IMR-90 (cell line): Measurements from ENCODE around the gene DPYD. TPM values are rescaled to one million over a fixed set of nuclear protein-coding genes. Genes with fewer than 3 reads are reported as not detected.

Experiments used
- ATAC-seq: fragments of 200-7000 bp; cut with Tn5 transposase; 2 replicates; pipeline ENCODE4 v1.9.1; 2020; ENCODE audit warnings: low read depth, mild to moderate bottlenecking, moderate library complexity
- BruUV-seq: library from RNA; stranded (reverse); fragments of 400-500 nt; replicated peaks from 2 replicates; lab custom pipeline; 2021; lab: Mats Ljungman, UMichigan
- CTCF ChIA-PET: fragments of 300-600 bp; formaldehyde crosslinking; extraction: SDS; loops from one replicate; lab custom pipeline; 2021; ENCODE audit warnings: antibody characterized with exemption; lab: Yijun Ruan, JAX
- POLR2A ChIA-PET: fragments of 300-600 bp; sonication (Branson Sonifier 250); formaldehyde crosslinking; loops from one replicate; lab custom pipeline; 2022; ENCODE audit warnings: antibody characterized with exemption; ENCODE audit not compliant: unreplicated experiment; lab: Charles Lee
- DNase-seq: peaks from one replicate; pipeline ENCODE4 v3.0.0; 2013
- H2AFZ ChIP-seq: replicated peaks from 2 replicates; pipeline ENCODE3; 2013; ENCODE audit warnings: low read length, mild to moderate bottlenecking; ENCODE audit not compliant: poor library complexity
- H2AK5ac ChIP-seq: 2 replicates; pipeline ENCODE4 v1.6.1; 2013; ENCODE audit warnings: low read depth, low read length, inconsistent platforms
- H2AK9ac ChIP-seq: replicated peaks from 2 replicates; pipeline ENCODE3; 2013; ENCODE audit warnings: mild to moderate bottlenecking, low read depth, low read length, moderate library complexity; ENCODE audit not compliant: poor library complexity
- H2BK120ac ChIP-seq: 2 replicates; pipeline ENCODE4 v1.6.1; 2013; ENCODE audit warnings: low read depth, low read length, inconsistent platforms
- H2BK15ac ChIP-seq: 3 replicates; pipeline ENCODE4 v1.6.1; 2013; ENCODE audit warnings: low read depth, low read length, inconsistent platforms
- H2BK20ac ChIP-seq: 2 replicates; pipeline ENCODE4 v1.6.1; 2013; ENCODE audit warnings: low read depth, mild to moderate bottlenecking, inconsistent platforms, low read length, moderate library complexity
- H2BK5ac ChIP-seq: 2 replicates; pipeline ENCODE4 v1.6.1; 2013; ENCODE audit warnings: mild to moderate bottlenecking, low read depth, low read length, inconsistent platforms; ENCODE audit not compliant: poor library complexity, severe bottlenecking
- H3K14ac ChIP-seq: replicated peaks from 2 replicates; pipeline ENCODE4 v1.6.1; 2013; ENCODE audit warnings: low read depth, low read length, inconsistent platforms
- H3K18ac ChIP-seq: 2 replicates; pipeline ENCODE4 v1.6.1; 2013; ENCODE audit warnings: low read depth, low read length, control low read depth
- H3K23ac ChIP-seq: 2 replicates; pipeline ENCODE4 v1.6.1; 2013; ENCODE audit warnings: low read depth, low read length, inconsistent platforms
- H3K27ac ChIP-seq: 2 replicates; pipeline ENCODE4 v1.5.1; 2013; ENCODE audit warnings: mild to moderate bottlenecking, control low read depth, low read length; ENCODE audit not compliant: insufficient read depth
- H3K27me3 ChIP-seq: 2 replicates; pipeline ENCODE4 v1.6.1; 2013; ENCODE audit warnings: low read length; ENCODE audit not compliant: control insufficient read depth, insufficient read depth
- H3K36me3 ChIP-seq: 2 replicates; pipeline ENCODE4 v1.6.1; 2013; ENCODE audit warnings: low read length, mixed read lengths; ENCODE audit not compliant: control insufficient read depth, insufficient read depth
- H3K4ac ChIP-seq: 2 replicates; pipeline ENCODE4 v1.6.1; 2013; ENCODE audit warnings: low read depth, low read length, inconsistent platforms
- H3K4me1 ChIP-seq: 2 replicates; pipeline ENCODE4 v1.6.1; 2013; ENCODE audit warnings: low read length, mixed read lengths; ENCODE audit not compliant: control insufficient read depth, insufficient read depth
- H3K4me2 ChIP-seq: 2 replicates; pipeline ENCODE4 v1.6.1; 2013; ENCODE audit warnings: low read depth, mild to moderate bottlenecking, control low read depth, low read length, moderate library complexity
- H3K4me3 ChIP-seq: 2 replicates; pipeline ENCODE4 v1.5.1; 2013; ENCODE audit warnings: low read depth, mild to moderate bottlenecking, control low read depth, low read length, moderate library complexity; ENCODE audit not compliant: insufficient read depth
- H3K56ac ChIP-seq: 2 replicates; pipeline ENCODE4 v1.6.1; 2013; ENCODE audit warnings: low read length, inconsistent platforms; ENCODE audit not compliant: insufficient read depth; ENCODE audit errors: extremely low read depth
- H3K79me1 ChIP-seq, 2 experiments: 2 replicates each; pipeline ENCODE4 v1.6.1; 2013; ENCODE audit warnings: low read length in 2 of 2, inconsistent platforms in 1 of 2, low read depth in 1 of 2
- H3K9ac ChIP-seq: 2 replicates; pipeline ENCODE4 v1.6.1; 2013; ENCODE audit warnings: low read depth, low read length, control low read depth
- H3K9me1 ChIP-seq: 2 replicates; pipeline ENCODE4 v1.6.1; 2013; ENCODE audit warnings: low read length, inconsistent platforms; ENCODE audit not compliant: insufficient read depth
- H3K9me3 ChIP-seq: 2 replicates; pipeline ENCODE4 v1.6.1; 2013; ENCODE audit warnings: low read length; ENCODE audit not compliant: control insufficient read depth, insufficient read depth
- H4K20me1 ChIP-seq: 2 replicates; pipeline ENCODE4 v1.6.1; 2013; ENCODE audit warnings: low read length, inconsistent platforms; ENCODE audit not compliant: insufficient read depth
- H4K5ac ChIP-seq: 2 replicates; pipeline ENCODE4 v1.6.1; 2013; ENCODE audit warnings: mild to moderate bottlenecking, low read depth, low read length, control low read depth
- H4K8ac ChIP-seq, 2 experiments: 2 replicates each; pipeline ENCODE4 v1.6.1; 2013; ENCODE audit warnings: low read depth in 2 of 2, low read length in 2 of 2, control low read depth in 1 of 2, inconsistent platforms in 1 of 2
- H4K91ac ChIP-seq: 2 replicates; pipeline ENCODE4 v1.6.1; 2013; ENCODE audit warnings: low read depth, low read length, inconsistent platforms; ENCODE audit not compliant: insufficient read depth
- BHLHE40 ChIP-seq: fragments of 150-350 bp; IDR thresholded peaks from 2 replicates; pipeline ENCODE4 v1.6.1; 2016; ENCODE audit warnings: mild to moderate bottlenecking, low read depth, low read length
- CEBPB ChIP-seq: IDR thresholded peaks from 2 replicates; pipeline ENCODE4 v1.6.1; 2012; ENCODE audit warnings: low read depth, low read length, improper control_type of control experiment
- CHD1 ChIP-seq: IDR thresholded peaks from 2 replicates; pipeline ENCODE4 v1.6.1; 2012; ENCODE audit warnings: low read depth, low read length, improper control_type of control experiment
- FOS ChIP-seq: fragments of 150-350 bp; IDR thresholded peaks from 2 replicates; pipeline ENCODE4 v1.6.1; 2016; ENCODE audit warnings: low read depth, low read length
- MAFK ChIP-seq: IDR thresholded peaks from 2 replicates; pipeline ENCODE4 v1.6.1; 2012; ENCODE audit warnings: low read depth, low read length, improper control_type of control experiment
- MAZ ChIP-seq: IDR thresholded peaks from 2 replicates; pipeline ENCODE4 v1.6.1; 2012; ENCODE audit warnings: low read depth, mild to moderate bottlenecking, low read length, improper control_type of control experiment, moderate library complexity, borderline replicate concordance
- MXI1 ChIP-seq: IDR thresholded peaks from 2 replicates; pipeline ENCODE4 v1.6.1; 2012; ENCODE audit warnings: low read depth, mild to moderate bottlenecking, low read length, moderate library complexity, borderline replicate concordance
- NFE2L2 ChIP-seq: fragments of 150-350 bp; IDR thresholded peaks from 2 replicates; pipeline ENCODE4 v1.6.1; 2016; ENCODE audit warnings: low read depth, mild to moderate bottlenecking, low read length
- POLR2A ChIP-seq: IDR thresholded peaks from 2 replicates; pipeline ENCODE4 v1.6.1; 2012; ENCODE audit warnings: mild to moderate bottlenecking, low read depth, low read length
- RAD21 ChIP-seq: IDR thresholded peaks from 2 replicates; pipeline ENCODE4 v1.6.1; 2012; ENCODE audit warnings: low read length, improper control_type of control experiment
- RCOR1 ChIP-seq: IDR thresholded peaks from 2 replicates; pipeline ENCODE4 v1.6.1; 2012; ENCODE audit warnings: mild to moderate bottlenecking, low read length, improper control_type of control experiment; ENCODE audit not compliant: insufficient replicate concordance
- RFX5 ChIP-seq: IDR thresholded peaks from 2 replicates; pipeline ENCODE4 v1.8.0; 2012; ENCODE audit warnings: low read depth, mild to moderate bottlenecking, low read length, moderate library complexity
- SMC3 ChIP-seq: fragments of 150-350 bp; IDR thresholded peaks from 2 replicates; pipeline ENCODE4 v1.6.1; 2016; ENCODE audit warnings: low read depth, mild to moderate bottlenecking, antibody characterized with exemption, low read length, moderate library complexity
- WGBS, 2 experiments: methylation state at CpG; one replicate each; pipeline versions ENCODE4 v1.1.5 to v1.1.7; 2013; ENCODE audit warnings: missing lambda C conversion rate in 2 of 2; ENCODE audit not compliant: insufficient read length in 1 of 2; ENCODE audit errors: extremely low coverage in 2 of 2; 5-methylcytosine and 5-hydroxymethylcytosine counted together
- dilution Hi-C: fragments of 300-500 bp; cut with HindIII; formaldehyde crosslinking; loops from one replicate; pipeline ENCODE4 v1.14.3; 2018; ENCODE audit warnings: low sequenced_read_pairs; ENCODE audit not compliant: unreplicated experiment
- in situ Hi-C: fragments of 300-500 bp; cut with MboI; formaldehyde crosslinking; loops from 3 replicates; pipeline ENCODE4 v1.14.3; 2019; ENCODE audit warnings: low sequenced_read_pairs, inconsistent platforms, mixed read lengths
- intact Hi-C: fragments of 100-400 bp; cut with micrococcal nuclease; formaldehyde crosslinking; loops from 2 replicates; pipeline ENCODE4 v1.10.0; 2022
- polyA plus RNA-seq, 3 experiments: library from polyadenylated mRNA; depleted of rRNA; stranded (reverse); fragments of >200 nt; gene quantifications; 2 replicates each; pipeline ENCODE4 v1.2.3, GENCODE V29; 2012; ENCODE audit warnings: low replicate concordance in 1 of 3
- total RNA-seq: library from RNA; depleted of rRNA; stranded (reverse); fragments of >200 nt; gene quantifications from 2 replicates; pipeline ENCODE4 v1.2.3, GENCODE V29; 2012
- TF ChIP-seq, protein P1 (sequence below): fragments of 150-350 bp; IDR thresholded peaks from 2 replicates; pipeline ENCODE4 v1.6.1; 2017; ENCODE audit warnings: mild to moderate bottlenecking, antibody characterized with exemption, low read length, low read depth
- TF ChIP-seq, protein P2 (sequence below): fragments of 150-350 bp; IDR thresholded peaks from 2 replicates; pipeline ENCODE4 v1.6.1; 2016; ENCODE audit warnings: low read depth, mild to moderate bottlenecking, low read length, moderate library complexity, borderline replicate concordance
- TF ChIP-seq, protein P3 (sequence below): conservative IDR thresholded peaks from 2 replicates; pipeline ENCODE4 v1.5.1; 2012; ENCODE audit warnings: mild to moderate bottlenecking, low read depth, low read length, improper control_type of control experiment

The DPYD gene
- total and polyA plus RNA-seq, 2 of the 4 experiments (the other 2 are of a cell fraction): 9.3 to 47.3 TPM

DNA sequence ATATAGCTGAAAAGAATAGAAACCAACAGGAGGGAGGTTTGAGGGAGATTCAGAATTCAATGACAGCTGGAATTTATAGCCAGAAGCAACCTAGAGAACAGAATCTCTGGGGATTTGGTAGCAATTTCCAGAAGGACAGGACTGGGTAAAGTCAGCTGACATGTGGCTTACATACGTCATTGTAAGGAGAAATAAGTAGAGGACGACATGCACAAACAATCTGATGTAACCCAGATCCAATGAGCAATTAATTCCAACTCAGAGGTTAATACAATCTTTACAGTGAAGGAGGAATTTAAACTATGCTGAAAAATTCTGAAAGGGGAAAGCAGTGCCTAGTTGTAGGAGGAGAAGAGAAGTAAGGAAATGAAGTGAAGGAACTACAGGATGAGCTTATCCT, 815.3 kb downstream of the DPYD start:
- TF ChIP-seq CEBPB (no peak), NFE2L2 (no peak), RFX5 (no peak), FOS (no peak), CHD1 (no peak), MAZ (no peak), POLR2A (no peak), BHLHE40 (no peak), MAFK (no peak), RCOR1 (no peak), SMC3 (no peak), RAD21 (no peak), MXI1 (no peak)
- TF ChIP-seq, protein P1, sequence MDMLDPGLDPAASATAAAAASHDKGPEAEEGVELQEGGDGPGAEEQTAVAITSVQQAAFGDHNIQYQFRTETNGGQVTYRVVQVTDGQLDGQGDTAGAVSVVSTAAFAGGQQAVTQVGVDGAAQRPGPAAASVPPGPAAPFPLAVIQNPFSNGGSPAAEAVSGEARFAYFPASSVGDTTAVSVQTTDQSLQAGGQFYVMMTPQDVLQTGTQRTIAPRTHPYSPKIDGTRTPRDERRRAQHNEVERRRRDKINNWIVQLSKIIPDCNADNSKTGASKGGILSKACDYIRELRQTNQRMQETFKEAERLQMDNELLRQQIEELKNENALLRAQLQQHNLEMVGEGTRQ: no peak
- TF ChIP-seq, protein P2, sequence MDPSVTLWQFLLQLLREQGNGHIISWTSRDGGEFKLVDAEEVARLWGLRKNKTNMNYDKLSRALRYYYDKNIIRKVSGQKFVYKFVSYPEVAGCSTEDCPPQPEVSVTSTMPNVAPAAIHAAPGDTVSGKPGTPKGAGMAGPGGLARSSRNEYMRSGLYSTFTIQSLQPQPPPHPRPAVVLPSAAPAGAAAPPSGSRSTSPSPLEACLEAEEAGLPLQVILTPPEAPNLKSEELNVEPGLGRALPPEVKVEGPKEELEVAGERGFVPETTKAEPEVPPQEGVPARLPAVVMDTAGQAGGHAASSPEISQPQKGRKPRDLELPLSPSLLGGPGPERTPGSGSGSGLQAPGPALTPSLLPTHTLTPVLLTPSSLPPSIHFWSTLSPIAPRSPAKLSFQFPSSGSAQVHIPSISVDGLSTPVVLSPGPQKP: no peak
- TF ChIP-seq, protein P3, sequence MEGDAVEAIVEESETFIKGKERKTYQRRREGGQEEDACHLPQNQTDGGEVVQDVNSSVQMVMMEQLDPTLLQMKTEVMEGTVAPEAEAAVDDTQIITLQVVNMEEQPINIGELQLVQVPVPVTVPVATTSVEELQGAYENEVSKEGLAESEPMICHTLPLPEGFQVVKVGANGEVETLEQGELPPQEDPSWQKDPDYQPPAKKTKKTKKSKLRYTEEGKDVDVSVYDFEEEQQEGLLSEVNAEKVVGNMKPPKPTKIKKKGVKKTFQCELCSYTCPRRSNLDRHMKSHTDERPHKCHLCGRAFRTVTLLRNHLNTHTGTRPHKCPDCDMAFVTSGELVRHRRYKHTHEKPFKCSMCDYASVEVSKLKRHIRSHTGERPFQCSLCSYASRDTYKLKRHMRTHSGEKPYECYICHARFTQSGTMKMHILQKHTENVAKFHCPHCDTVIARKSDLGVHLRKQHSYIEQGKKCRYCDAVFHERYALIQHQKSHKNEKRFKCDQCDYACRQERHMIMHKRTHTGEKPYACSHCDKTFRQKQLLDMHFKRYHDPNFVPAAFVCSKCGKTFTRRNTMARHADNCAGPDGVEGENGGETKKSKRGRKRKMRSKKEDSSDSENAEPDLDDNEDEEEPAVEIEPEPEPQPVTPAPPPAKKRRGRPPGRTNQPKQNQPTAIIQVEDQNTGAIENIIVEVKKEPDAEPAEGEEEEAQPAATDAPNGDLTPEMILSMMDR: no peak
- H3K4me2 ChIP-seq: no peak overlapping the region
- H4K91ac ChIP-seq: no peak overlapping the region
- ATAC-seq: no peak
- dilution Hi-C loops (no loop called here), intact Hi-C loops (no loop called here), in situ Hi-C loops (no loop called here)
- CTCF ChIA-PET: no interaction called here
- no peak overlapping the region; the same call in 1 of the 2 replicates for H3K18ac ChIP-seq
- no peak overlapping the region for H2BK20ac ChIP-seq
- POLR2A ChIA-PET: no interaction called here
- H3K9ac ChIP-seq: no peak overlapping the region
- H2AFZ ChIP-seq: no peak overlapping the region
- H2AK5ac ChIP-seq: no peak overlapping the region
- H3K4ac ChIP-seq: no peak overlapping the region
- no peak overlapping the region for H2BK5ac ChIP-seq
- H2BK15ac ChIP-seq: no peak overlapping the region
- no peak overlapping the region for H3K4me3 ChIP-seq
- H2AK9ac ChIP-seq: no peak overlapping the region
- BruUV-seq: no TSS peak
- H2BK120ac ChIP-seq: no peak overlapping the region
- no peak overlapping the region for H4K8ac ChIP-seq
- H3K27me3 ChIP-seq: no peaks in the 10 kb centered on the region
- H3K56ac ChIP-seq: no peak overlapping the region
- WGBS, 2 experiments: no CpG with 5 or more reads among the region's 2 CpGs
- no peak overlapping the region for H3K14ac ChIP-seq
- DNase-seq: peak; percentile 15
- H4K20me1 ChIP-seq: no peaks in the 10 kb centered on the region
- H3K79me1 ChIP-seq: no peaks in the 10 kb centered on the region
- no peaks in the 10 kb centered on the region; the same call in 1 of the 2 replicates for H3K4me1 ChIP-seq
- H3K36me3 ChIP-seq: no peaks in the 10 kb centered on the region
- H3K27ac ChIP-seq: no peak overlapping the region
- peaks cover 3% of the 10 kb centered on the region for H3K9me3 ChIP-seq
- H3K23ac ChIP-seq: no peak overlapping the region
- H4K5ac ChIP-seq: no peak overlapping the region
- no peaks in the 10 kb centered on the region for H3K9me1 ChIP-seq
